Measurements from ENCODE around the gene DCAF6.

DNA sequence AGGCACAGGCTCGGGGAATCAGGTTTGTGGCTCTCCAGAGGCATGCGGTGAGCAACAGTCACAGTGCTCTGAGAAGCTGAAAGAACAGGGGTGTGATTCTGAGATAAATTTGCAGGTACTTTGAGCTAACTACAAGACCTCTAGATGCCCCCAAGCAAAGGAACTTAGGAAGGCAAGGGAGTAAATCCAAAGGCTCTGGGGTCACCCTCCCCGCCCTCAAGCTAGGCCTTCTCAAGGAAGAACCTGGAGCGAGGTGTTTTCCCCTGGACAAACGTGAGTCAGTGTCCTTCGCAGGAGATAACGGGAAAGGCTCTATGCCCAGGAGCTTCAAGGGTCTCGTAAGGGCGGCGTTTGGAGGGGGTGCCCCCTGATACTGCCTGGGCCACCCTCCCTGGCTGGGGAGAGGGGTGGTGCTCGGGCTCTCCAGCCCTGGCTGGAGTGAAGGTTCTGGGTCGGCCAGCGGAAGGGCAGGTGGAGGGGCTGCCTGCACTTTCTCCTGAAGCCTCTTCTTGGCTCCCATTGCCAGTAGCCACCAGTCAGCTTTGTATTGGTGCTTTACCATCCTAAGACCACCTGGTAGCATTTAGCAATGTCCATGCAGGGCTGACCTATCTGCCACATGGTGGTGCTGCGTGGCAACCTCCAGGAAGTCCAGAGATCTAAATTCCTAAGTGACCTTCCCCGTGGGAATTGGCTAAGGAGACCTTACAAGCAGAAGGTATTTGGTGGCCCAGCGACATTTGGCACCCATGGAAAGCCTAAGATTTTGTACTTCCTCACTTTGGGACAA is 156.3 kb downstream of the DCAF6 start:
- TF ChIP-seq CTCF (IDR thresholded peaks at IDR 0.05) (peak in 2 of 4 experiments; percentile 19 to 28), POLR2AphosphoS5 (IDR thresholded peaks at IDR 0.05) (no peak), POLR2A (IDR thresholded peaks at IDR 0.05) (no peak), EP300 (IDR thresholded peaks at IDR 0.05) (no peak)

Measured in gastroesophageal sphincter (tissue), 3 donors.